GM23338 (cell line): ENCODE data around the gene HOXC9. TPM values are rescaled to one million over a fixed set of nuclear protein-coding genes. Genes with fewer than 3 reads are reported as not detected.

ENCODE experiments used
- ATAC-seq: fragments of 200-7000 bp; cut with Tn5 transposase; 3 replicates; pipeline ENCODE4 v1.9.1; 2020
- DNase-seq: peaks from one replicate; pipeline ENCODE4 v3.0.0-alpha.2; 2015; ENCODE audit warnings: low spot score
- H2AFZ ChIP-seq: fragments of 200-600 bp; sonication (generic); 2 replicates; pipeline ENCODE4 v1.8.0; 2016; ENCODE audit warnings: antibody characterized with exemption, mild to moderate bottlenecking, moderate library complexity
- H3F3A ChIP-seq: fragments of 200-600 bp; sonication (generic); replicated peaks from 2 replicates; pipeline ENCODE4 v1.8.0; 2017; ENCODE audit warnings: antibody characterized with exemption, mixed run types, low read depth
- H3K27ac ChIP-seq: fragments of 200-600 bp; sonication (generic); 2 replicates; pipeline ENCODE4 v1.6.1; 2016; ENCODE audit warnings: low read depth
- H3K27me3 ChIP-seq: fragments of 200-600 bp; sonication (generic); 2 replicates; pipeline ENCODE4 v1.8.0; 2016; ENCODE audit warnings: mild to moderate bottlenecking, mixed run types, moderate library complexity; ENCODE audit not compliant: insufficient read depth
- H3K36me3 ChIP-seq: fragments of 200-600 bp; sonication (generic); 2 replicates; pipeline ENCODE4 v1.8.0; 2016; ENCODE audit warnings: mild to moderate bottlenecking; ENCODE audit not compliant: insufficient read depth
- H3K4me1 ChIP-seq: fragments of 200-600 bp; sonication (generic); 2 replicates; pipeline ENCODE4 v1.8.0; 2016; ENCODE audit warnings: mild to moderate bottlenecking, moderate library complexity; ENCODE audit not compliant: insufficient read depth
- H3K4me2 ChIP-seq: fragments of 200-600 bp; sonication (generic); 2 replicates; pipeline ENCODE4 v1.7.1; 2017; ENCODE audit warnings: mixed run types
- H3K4me3 ChIP-seq: fragments of 200-600 bp; sonication (generic); 2 replicates; pipeline ENCODE4 v1.6.1; 2016; ENCODE audit warnings: mixed run types
- H3K79me2 ChIP-seq: fragments of 200-600 bp; sonication (generic); replicated peaks from 2 replicates; pipeline ENCODE4 v1.8.0; 2017; ENCODE audit warnings: mild to moderate bottlenecking; ENCODE audit not compliant: insufficient read depth
- H3K9me2 ChIP-seq: fragments of 200-600 bp; sonication (generic); 2 replicates; pipeline ENCODE4 v1.8.0; 2017; ENCODE audit not compliant: insufficient read depth
- H4K20me1 ChIP-seq: fragments of 200-600 bp; sonication (generic); replicated peaks from 2 replicates; pipeline ENCODE4 v1.8.0; 2017; ENCODE audit warnings: mild to moderate bottlenecking; ENCODE audit not compliant: insufficient read depth
- H3K27ac Mint-ChIP-seq: 2 replicates; pipeline ENCODE4 v1.8.0; 2020; ENCODE audit warnings: inconsistent platforms, mild to moderate bottlenecking, moderate library complexity, mixed read lengths
- H3K27me3 Mint-ChIP-seq: 3 replicates; pipeline ENCODE4 v1.8.0; 2022; ENCODE audit warnings: low read depth, mild to moderate bottlenecking, moderate library complexity, mixed read lengths, inconsistent platforms; ENCODE audit not compliant: insufficient read depth, poor library complexity
- H3K36me3 Mint-ChIP-seq: 3 replicates; pipeline ENCODE4 v1.8.0; 2021; ENCODE audit warnings: low read depth, mild to moderate bottlenecking, inconsistent platforms, moderate library complexity, mixed read lengths
- H3K4me1 Mint-ChIP-seq: 3 replicates; pipeline ENCODE4 v1.8.0; 2020; ENCODE audit warnings: mild to moderate bottlenecking, inconsistent platforms, mixed read lengths
- H3K4me3 Mint-ChIP-seq: 3 replicates; pipeline ENCODE4 v1.8.0; 2021; ENCODE audit warnings: moderate library complexity, mild to moderate bottlenecking, inconsistent platforms, mixed read lengths
- H3K9me3 Mint-ChIP-seq: 3 replicates; pipeline ENCODE4 v1.8.0; 2020; ENCODE audit warnings: moderate library complexity, mild to moderate bottlenecking, inconsistent platforms, mixed read lengths
- EZH2 ChIP-seq: fragments of 200-600 bp; sonication (generic); IDR thresholded peaks from one replicate; pipeline ENCODE4 v1.8.0; 2017; ENCODE audit warnings: antibody characterized with exemption, mild to moderate bottlenecking, low read depth; ENCODE audit not compliant: unreplicated experiment
- polyA plus RNA-seq: library from polyadenylated mRNA; unstranded; fragments of >200 nt; fragmentation: Nextera tagmentation; extraction: Ambion mirVana; gene quantifications from 2 replicates; pipeline ENCODE4 v1.2.1, GENCODE V29; 2016
- total RNA-seq: library from RNA; depleted of rRNA; stranded (reverse); fragments of >200 nt; shearing (Covaris generic); gene quantifications from 2 replicates; pipeline ENCODE4 v1.2.3, GENCODE V29; 2014
- TF ChIP-seq, protein P1 (sequence below): fragments of 250-450 bp; sonication (Bioruptor Pico); IDR thresholded peaks from 2 replicates; pipeline ENCODE4 v1.5.0; 2020; ENCODE audit warnings: mild to moderate bottlenecking, moderate library complexity
- TF ChIP-seq, protein P2 (sequence below): IDR thresholded peaks from 2 replicates; pipeline ENCODE4 v1.6.1; 2016; ENCODE audit warnings: antibody characterized with exemption

Gene HOXC9
- total and polyA plus RNA-seq, 2 experiments from 2014 or later: not detected

- TF ChIP-seq, protein P1, sequence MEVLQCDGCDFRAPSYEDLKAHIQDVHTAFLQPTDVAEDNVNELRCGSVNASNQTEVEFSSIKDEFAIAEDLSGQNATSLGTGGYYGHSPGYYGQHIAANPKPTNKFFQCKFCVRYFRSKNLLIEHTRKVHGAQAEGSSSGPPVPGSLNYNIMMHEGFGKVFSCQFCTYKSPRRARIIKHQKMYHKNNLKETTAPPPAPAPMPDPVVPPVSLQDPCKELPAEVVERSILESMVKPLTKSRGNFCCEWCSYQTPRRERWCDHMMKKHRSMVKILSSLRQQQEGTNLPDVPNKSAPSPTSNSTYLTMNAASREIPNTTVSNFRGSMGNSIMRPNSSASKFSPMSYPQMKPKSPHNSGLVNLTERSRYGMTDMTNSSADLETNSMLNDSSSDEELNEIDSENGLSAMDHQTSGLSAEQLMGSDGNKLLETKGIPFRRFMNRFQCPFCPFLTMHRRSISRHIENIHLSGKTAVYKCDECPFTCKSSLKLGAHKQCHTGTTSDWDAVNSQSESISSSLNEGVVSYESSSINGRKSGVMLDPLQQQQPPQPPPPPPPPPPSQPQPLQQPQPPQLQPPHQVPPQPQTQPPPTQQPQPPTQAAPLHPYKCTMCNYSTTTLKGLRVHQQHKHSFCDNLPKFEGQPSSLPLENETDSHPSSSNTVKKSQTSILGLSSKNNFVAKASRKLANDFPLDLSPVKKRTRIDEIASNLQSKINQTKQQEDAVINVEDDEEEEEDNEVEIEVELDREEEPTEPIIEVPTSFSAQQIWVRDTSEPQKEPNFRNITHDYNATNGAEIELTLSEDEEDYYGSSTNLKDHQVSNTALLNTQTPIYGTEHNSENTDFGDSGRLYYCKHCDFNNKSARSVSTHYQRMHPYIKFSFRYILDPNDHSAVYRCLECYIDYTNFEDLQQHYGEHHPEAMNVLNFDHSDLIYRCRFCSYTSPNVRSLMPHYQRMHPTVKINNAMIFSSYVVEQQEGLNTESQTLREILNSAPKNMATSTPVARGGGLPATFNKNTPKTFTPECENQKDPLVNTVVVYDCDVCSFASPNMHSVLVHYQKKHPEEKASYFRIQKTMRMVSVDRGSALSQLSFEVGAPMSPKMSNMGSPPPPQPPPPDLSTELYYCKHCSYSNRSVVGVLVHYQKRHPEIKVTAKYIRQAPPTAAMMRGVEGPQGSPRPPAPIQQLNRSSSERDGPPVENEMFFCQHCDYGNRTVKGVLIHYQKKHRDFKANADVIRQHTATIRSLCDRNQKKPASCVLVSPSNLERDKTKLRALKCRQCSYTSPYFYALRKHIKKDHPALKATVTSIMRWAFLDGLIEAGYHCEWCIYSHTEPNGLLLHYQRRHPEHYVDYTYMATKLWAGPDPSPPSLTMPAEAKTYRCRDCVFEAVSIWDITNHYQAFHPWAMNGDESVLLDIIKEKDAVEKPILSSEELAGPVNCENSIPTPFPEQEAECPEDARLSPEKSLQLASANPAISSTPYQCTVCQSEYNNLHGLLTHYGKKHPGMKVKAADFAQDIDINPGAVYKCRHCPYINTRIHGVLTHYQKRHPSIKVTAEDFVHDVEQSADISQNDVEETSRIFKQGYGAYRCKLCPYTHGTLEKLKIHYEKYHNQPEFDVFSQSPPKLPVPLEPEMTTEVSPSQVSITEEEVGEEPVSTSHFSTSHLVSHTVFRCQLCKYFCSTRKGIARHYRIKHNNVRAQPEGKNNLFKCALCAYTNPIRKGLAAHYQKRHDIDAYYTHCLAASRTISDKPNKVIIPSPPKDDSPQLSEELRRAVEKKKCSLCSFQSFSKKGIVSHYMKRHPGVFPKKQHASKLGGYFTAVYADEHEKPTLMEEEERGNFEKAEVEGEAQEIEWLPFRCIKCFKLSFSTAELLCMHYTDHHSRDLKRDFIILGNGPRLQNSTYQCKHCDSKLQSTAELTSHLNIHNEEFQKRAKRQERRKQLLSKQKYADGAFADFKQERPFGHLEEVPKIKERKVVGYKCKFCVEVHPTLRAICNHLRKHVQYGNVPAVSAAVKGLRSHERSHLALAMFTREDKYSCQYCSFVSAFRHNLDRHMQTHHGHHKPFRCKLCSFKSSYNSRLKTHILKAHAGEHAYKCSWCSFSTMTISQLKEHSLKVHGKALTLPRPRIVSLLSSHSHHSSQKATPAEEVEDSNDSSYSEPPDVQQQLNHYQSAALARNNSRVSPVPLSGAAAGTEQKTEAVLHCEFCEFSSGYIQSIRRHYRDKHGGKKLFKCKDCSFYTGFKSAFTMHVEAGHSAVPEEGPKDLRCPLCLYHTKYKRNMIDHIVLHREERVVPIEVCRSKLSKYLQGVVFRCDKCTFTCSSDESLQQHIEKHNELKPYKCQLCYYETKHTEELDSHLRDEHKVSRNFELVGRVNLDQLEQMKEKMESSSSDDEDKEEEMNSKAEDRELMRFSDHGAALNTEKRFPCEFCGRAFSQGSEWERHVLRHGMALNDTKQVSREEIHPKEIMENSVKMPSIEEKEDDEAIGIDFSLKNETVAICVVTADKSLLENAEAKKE: no peak
- TF ChIP-seq, protein P2, sequence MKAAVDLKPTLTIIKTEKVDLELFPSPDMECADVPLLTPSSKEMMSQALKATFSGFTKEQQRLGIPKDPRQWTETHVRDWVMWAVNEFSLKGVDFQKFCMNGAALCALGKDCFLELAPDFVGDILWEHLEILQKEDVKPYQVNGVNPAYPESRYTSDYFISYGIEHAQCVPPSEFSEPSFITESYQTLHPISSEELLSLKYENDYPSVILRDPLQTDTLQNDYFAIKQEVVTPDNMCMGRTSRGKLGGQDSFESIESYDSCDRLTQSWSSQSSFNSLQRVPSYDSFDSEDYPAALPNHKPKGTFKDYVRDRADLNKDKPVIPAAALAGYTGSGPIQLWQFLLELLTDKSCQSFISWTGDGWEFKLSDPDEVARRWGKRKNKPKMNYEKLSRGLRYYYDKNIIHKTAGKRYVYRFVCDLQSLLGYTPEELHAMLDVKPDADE: no peak
Observed at GRCh38 chr12:53981634-53982565, 18.1 kb upstream of the HOXC9 start (continued).

- no peak overlapping the region for H3K4me3 Mint-ChIP-seq
- H3K36me3 Mint-ChIP-seq: no peaks in the 10 kb centered on the region; the same call in 2 of the 3 replicates
- no peak overlapping the region for H3K27ac ChIP-seq
Observed at GRCh38 chr12:53982648-53983567, 17.1 kb upstream of the HOXC9 start.

More at GRCh38 chr12:53982648-53983567, 17.1 kb upstream of the HOXC9 start:
- H3K36me3 ChIP-seq: no peaks in the 10 kb centered on the region
- peaks cover 46% of the 10 kb centered on the region for H3F3A ChIP-seq
- H3K27me3 ChIP-seq: peaks cover 98% of the 10 kb centered on the region
- DNase-seq (no peak), ATAC-seq (no peak)
- H2AFZ ChIP-seq: no peak overlapping the region
- no peak overlapping the region for H3K4me3 ChIP-seq
- H3K27ac Mint-ChIP-seq: no peak overlapping the region
- peaks cover 5% of the 10 kb centered on the region; the same call in 2 of the 3 replicates for H3K9me3 Mint-ChIP-seq
- H4K20me1 ChIP-seq: peaks cover 31% of the 10 kb centered on the region
- H3K9me2 ChIP-seq: no peaks in the 10 kb centered on the region
- H3K79me2 ChIP-seq: no peaks in the 10 kb centered on the region
- H3K4me1 ChIP-seq: peaks cover 56% of the 10 kb centered on the region
- H3K27me3 Mint-ChIP-seq: peaks cover 100% of the 10 kb centered on the region
- H3K4me1 Mint-ChIP-seq: peaks cover 36% of the 10 kb centered on the region
- H3K4me2 ChIP-seq: peak overlapping the region; percentile 41
- peak; percentile 18 for TF ChIP-seq EZH2
- TF ChIP-seq, protein P2: no peak
